K562 (cell line): ENCODE results near the gene CCDC183. TPM values are rescaled to one million over a fixed set of nuclear protein-coding genes. Genes with fewer than 3 reads are reported as not detected.

Experiments used
- BCOR ChIP-seq: fragments of 450-650 bp; IDR thresholded peaks from 2 replicates; pipeline ENCODE4 v1.6.1; 2016
- CBX5 ChIP-seq: IDR thresholded peaks from 2 replicates; pipeline ENCODE4 v1.6.1; 2014; ENCODE audit warnings: low read depth, borderline replicate concordance
- CCAR2 ChIP-seq: fragments of 200-400 bp; formaldehyde crosslinking; IDR thresholded peaks from 2 replicates; pipeline ENCODE4 v1.6.1; 2017; ENCODE audit warnings: mild to moderate bottlenecking, low read depth, low read length
- CHD1 ChIP-seq: fragments of 200-600 bp; sonication (generic); IDR thresholded peaks from one replicate; pipeline ENCODE4 v1.6.1; 2012; ENCODE audit warnings: mild to moderate bottlenecking, moderate library complexity, low read length, inconsistent platforms
- HDAC1 ChIP-seq, 2 experiments: fragments of 450-650 bp; IDR thresholded peaks; 2 replicates each; pipeline ENCODE4 v1.6.1; 2016 to 2017; ENCODE audit warnings: inconsistent platforms in 1 of 2, mild to moderate bottlenecking in 1 of 2, moderate library complexity in 1 of 2
- HNRNPLL ChIP-seq: fragments of 200-400 bp; formaldehyde crosslinking; IDR thresholded peaks from 2 replicates; pipeline ENCODE4 v1.6.1; 2017; ENCODE audit warnings: low read length, low read depth, mild to moderate bottlenecking; ENCODE audit not compliant: poor library complexity, severe bottlenecking
- NBN ChIP-seq: fragments of 450-650 bp; IDR thresholded peaks from 2 replicates; pipeline ENCODE4 v1.6.1; 2016; ENCODE audit warnings: low read depth, mild to moderate bottlenecking
- PCBP1 ChIP-seq: fragments of 200-400 bp; formaldehyde crosslinking; IDR thresholded peaks from 2 replicates; pipeline ENCODE4 v1.6.1; 2018; ENCODE audit warnings: mild to moderate bottlenecking, low read depth, low read length; ENCODE audit not compliant: poor library complexity, severe bottlenecking
- PML ChIP-seq: IDR thresholded peaks from 2 replicates; pipeline ENCODE4 v1.6.1; 2012; ENCODE audit warnings: low read length, inconsistent platforms
- POLR2AphosphoS2 ChIP-seq: IDR thresholded peaks from 2 replicates; pipeline ENCODE4 v1.6.1; 2012; ENCODE audit warnings: low read length, improper control_type of control experiment
- SIN3B ChIP-seq: fragments of 450-650 bp; IDR thresholded peaks from 2 replicates; pipeline ENCODE4 v1.6.1; 2017; ENCODE audit warnings: low read depth, mild to moderate bottlenecking, moderate library complexity
- TBL1XR1 ChIP-seq, 2 experiments: IDR thresholded peaks; 2 replicates each; pipeline ENCODE4 v1.6.1; 2012; ENCODE audit warnings: improper control_type of control experiment in 2 of 2, low read length in 2 of 2, mild to moderate bottlenecking in 1 of 2
- ZNF324 ChIP-seq: fragments of 250-450 bp; sonication (Bioruptor Pico); IDR thresholded peaks from 2 replicates; pipeline ENCODE4 v1.4.0; 2020; ENCODE audit warnings: mild to moderate bottlenecking
- ZNF384 ChIP-seq: IDR thresholded peaks from 2 replicates; pipeline ENCODE4 v1.6.1; 2012; ENCODE audit warnings: low read depth, low read length, improper control_type of control experiment
- polyA plus RNA-seq, 8 experiments: library from polyadenylated mRNA; depleted of rRNA in 4 of 8; stranded (reverse) in 5 of 8; unstranded in 3 of 8; fragments of >200 nt; fragmentation: Nextera tagmentation in 2 of 8; fragmentation: Illumina TruSeq in 1 of 8; extraction: Ambion mirVana in 2 of 8; extraction: Trizol in 1 of 8; gene quantifications; 2 replicates each; pipeline versions ENCODE4 v1.2.1 to v1.2.3, GENCODE V29; 2011 to 2014; ENCODE audit warnings: inconsistent platforms in 1 of 8, missing spikeins in 1 of 8
- total RNA-seq, 7 experiments: library from RNA; depleted of rRNA in 6 of 7; stranded (reverse); fragments of >200 nt in 6 of 7; fragmentation: Illumina TruSeq in 2 of 7; extraction: Trizol in 2 of 7; gene quantifications; 2 replicates each; pipeline versions ENCODE4 v1.2.1 to v1.2.3, GENCODE V29; 2011 to 2021; ENCODE audit warnings: low replicate concordance in 1 of 7
- TF ChIP-seq, protein P1 (sequence below): fragments of 250-450 bp; sonication (Bioruptor Pico); IDR thresholded peaks from 2 replicates; pipeline ENCODE4 v1.5.1; 2021; ENCODE audit warnings: mild to moderate bottlenecking
- TF ChIP-seq, protein P2 (sequence below), 2 experiments: fragments of 450-650 bp in 1 of 2; sonication (generic) in 1 of 2; formaldehyde crosslinking in 1 of 2; IDR thresholded peaks in 1 of 2; conservative IDR thresholded peaks in 1 of 2; 2 replicates each; pipeline versions ENCODE4 v1.6.1 to v1.8.1; 2016 to 2023; ENCODE audit warnings: mild to moderate bottlenecking in 2 of 2, moderate library complexity in 2 of 2, inconsistent platforms in 1 of 2, missing genetic modification reagents in 1 of 2
- TF ChIP-seq, protein P3 (sequence below): sonication (generic); formaldehyde crosslinking; IDR thresholded peaks from 2 replicates; pipeline ENCODE4 v1.9.0; 2022; ENCODE audit warnings: mild to moderate bottlenecking, missing genetic modification reagents
- TF ChIP-seq, protein P4 (sequence below): sonication (generic); formaldehyde crosslinking; IDR thresholded peaks from 2 replicates; pipeline ENCODE4 v1.8.1; 2023; ENCODE audit warnings: mild to moderate bottlenecking, missing genetic modification reagents
- TF ChIP-seq, protein P5 (sequence below): sonication (generic); formaldehyde crosslinking; IDR thresholded peaks from 2 replicates; pipeline ENCODE4 v1.8.0; 2022; ENCODE audit warnings: mild to moderate bottlenecking, missing genetic modification reagents
- TF ChIP-seq, protein P6 (sequence below): sonication (generic); formaldehyde crosslinking; IDR thresholded peaks from 2 replicates; pipeline ENCODE4 v1.8.0; 2022; ENCODE audit warnings: missing genetic modification reagents, mild to moderate bottlenecking, moderate library complexity, borderline replicate concordance

Gene CCDC183
- total and polyA plus RNA-seq, 9 of the 15 experiments (the other 6 are each of a cell fraction or from before 2014, with no cell fraction given): 0.21 to 0.60 (median 0.29) TPM; not detected in 4

DNA sequence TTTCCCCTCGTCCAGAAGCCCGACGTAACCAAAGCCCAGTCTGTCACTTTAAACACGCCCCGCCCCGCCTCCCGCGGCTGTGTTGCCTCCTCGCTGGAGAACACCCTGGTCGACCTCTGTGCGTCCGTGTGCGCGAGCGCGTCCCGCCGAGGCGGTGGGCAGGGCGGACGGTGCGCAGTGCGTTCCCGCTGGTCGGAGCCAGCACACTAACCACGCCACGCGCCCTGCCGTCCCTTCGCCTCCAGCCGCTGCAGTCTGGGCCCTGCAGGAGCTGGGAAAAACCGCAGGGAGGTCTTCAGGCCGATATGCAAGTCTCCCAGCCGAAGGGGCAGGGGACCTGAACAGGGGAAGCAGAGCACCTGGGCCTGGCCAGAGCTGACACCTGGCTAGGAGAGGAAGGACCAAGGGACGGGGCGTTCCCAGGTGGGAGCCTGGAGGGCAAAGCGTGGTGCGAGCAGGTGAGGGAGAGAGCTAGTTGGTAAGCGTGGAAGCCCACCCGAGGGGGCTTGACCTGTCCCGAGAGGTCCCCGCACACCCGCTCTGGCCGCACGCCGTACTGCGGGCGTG lies 51.8 kb downstream of the CCDC183 start (continued):
- TF ChIP-seq, protein P1, sequence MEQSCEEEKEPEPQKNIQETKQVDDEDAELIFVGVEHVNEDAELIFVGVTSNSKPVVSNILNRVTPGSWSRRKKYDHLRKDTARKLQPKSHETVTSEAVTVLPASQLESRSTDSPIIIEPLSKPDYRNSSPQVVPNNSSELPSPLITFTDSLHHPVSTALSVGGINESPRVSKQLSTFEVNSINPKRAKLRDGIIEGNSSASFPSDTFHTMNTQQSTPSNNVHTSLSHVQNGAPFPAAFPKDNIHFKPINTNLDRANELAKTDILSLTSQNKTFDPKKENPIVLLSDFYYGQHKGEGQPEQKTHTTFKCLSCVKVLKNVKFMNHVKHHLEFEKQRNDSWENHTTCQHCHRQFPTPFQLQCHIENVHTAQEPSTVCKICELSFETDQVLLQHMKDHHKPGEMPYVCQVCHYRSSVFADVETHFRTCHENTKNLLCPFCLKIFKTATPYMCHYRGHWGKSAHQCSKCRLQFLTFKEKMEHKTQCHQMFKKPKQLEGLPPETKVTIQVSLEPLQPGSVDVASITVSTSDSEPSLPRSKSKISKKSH (CRISPR knock-in tag): no peak
- TF ChIP-seq, protein P2, sequence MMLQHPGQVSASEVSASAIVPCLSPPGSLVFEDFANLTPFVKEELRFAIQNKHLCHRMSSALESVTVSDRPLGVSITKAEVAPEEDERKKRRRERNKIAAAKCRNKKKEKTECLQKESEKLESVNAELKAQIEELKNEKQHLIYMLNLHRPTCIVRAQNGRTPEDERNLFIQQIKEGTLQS (IDR thresholded peaks at IDR 0.05): no peak
- TF ChIP-seq, protein P2 (CRISPR knock-in tag; conservative IDR thresholded peaks at IDR 0.05): no peak
- TF ChIP-seq SIN3B: peak; percentile 29; the same call in 1 of the 2 replicates
- TF ChIP-seq, protein P3, sequence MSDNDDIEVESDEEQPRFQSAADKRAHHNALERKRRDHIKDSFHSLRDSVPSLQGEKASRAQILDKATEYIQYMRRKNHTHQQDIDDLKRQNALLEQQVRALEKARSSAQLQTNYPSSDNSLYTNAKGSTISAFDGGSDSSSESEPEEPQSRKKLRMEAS: peak; percentile 78
- peak; percentile 55 for TF ChIP-seq HNRNPLL
- peak; percentile 83 for TF ChIP-seq PCBP1
- TF ChIP-seq, protein P4, sequence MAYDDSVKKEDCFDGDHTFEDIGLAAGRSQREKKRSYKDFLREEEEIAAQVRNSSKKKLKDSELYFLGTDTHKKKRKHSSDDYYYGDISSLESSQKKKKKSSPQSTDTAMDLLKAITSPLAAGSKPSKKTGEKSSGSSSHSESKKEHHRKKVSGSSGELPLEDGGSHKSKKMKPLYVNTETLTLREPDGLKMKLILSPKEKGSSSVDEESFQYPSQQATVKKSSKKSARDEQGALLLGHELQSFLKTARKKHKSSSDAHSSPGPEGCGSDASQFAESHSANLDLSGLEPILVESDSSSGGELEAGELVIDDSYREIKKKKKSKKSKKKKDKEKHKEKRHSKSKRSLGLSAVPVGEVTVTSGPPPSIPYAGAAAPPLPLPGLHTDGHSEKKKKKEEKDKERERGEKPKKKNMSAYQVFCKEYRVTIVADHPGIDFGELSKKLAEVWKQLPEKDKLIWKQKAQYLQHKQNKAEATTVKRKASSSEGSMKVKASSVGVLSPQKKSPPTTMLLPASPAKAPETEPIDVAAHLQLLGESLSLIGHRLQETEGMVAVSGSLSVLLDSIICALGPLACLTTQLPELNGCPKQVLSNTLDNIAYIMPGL: peak; percentile 76
- peak; percentile 99 for TF ChIP-seq CHD1
- TF ChIP-seq, protein P5, sequence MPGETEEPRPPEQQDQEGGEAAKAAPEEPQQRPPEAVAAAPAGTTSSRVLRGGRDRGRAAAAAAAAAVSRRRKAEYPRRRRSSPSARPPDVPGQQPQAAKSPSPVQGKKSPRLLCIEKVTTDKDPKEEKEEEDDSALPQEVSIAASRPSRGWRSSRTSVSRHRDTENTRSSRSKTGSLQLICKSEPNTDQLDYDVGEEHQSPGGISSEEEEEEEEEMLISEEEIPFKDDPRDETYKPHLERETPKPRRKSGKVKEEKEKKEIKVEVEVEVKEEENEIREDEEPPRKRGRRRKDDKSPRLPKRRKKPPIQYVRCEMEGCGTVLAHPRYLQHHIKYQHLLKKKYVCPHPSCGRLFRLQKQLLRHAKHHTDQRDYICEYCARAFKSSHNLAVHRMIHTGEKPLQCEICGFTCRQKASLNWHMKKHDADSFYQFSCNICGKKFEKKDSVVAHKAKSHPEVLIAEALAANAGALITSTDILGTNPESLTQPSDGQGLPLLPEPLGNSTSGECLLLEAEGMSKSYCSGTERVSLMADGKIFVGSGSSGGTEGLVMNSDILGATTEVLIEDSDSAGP (CRISPR knock-in tag): peak; percentile 93
- TF ChIP-seq CBX5: peak; percentile 7; the same call in 1 of the 2 replicates
- no peak; a peak in 1 of 4 replicates for TF ChIP-seq TBL1XR1 (IDR thresholded peaks at IDR 0.05; ENCODE audit: low read length in 2 of 2)
- no peak for TF ChIP-seq ZNF324 (CRISPR knock-in tag)
- no peak for TF ChIP-seq ZNF384
- TF ChIP-seq NBN: peak; percentile 37; the same call in 1 of the 2 replicates
- TF ChIP-seq POLR2AphosphoS2: peak; percentile 59; the same call in 1 of the 2 replicates
- 0 out of 4 replicates have a peak, but pooled peaks of 1 of the 2 experiments have one; percentile 69 for TF ChIP-seq HDAC1 (IDR thresholded peaks at IDR 0.05)
- TF ChIP-seq, protein P6, sequence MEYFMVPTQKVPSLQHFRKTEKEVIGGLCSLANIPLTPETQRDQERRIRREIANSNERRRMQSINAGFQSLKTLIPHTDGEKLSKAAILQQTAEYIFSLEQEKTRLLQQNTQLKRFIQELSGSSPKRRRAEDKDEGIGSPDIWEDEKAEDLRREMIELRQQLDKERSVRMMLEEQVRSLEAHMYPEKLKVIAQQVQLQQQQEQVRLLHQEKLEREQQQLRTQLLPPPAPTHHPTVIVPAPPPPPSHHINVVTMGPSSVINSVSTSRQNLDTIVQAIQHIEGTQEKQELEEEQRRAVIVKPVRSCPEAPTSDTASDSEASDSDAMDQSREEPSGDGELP (CRISPR knock-in tag): peak; percentile 76
- peak; percentile 34; the same call in 1 of the 2 replicates for TF ChIP-seq PML
- TF ChIP-seq CCAR2: no peak
- TF ChIP-seq BCOR: peak; percentile 48
